ENCODE measurements around the gene FAM47E. TPM values are rescaled to one million over a fixed set of nuclear protein-coding genes. Genes with fewer than 3 reads are reported as not detected.
"Not testable (repeated sequence)": the region's sequence is repeated elsewhere in the genome, so short reads cannot be mapped to it uniquely, and the experiment has no call there.

FAM47E gene
- total RNA-seq, 2 donors from 2014 or later: not detected

DNA sequence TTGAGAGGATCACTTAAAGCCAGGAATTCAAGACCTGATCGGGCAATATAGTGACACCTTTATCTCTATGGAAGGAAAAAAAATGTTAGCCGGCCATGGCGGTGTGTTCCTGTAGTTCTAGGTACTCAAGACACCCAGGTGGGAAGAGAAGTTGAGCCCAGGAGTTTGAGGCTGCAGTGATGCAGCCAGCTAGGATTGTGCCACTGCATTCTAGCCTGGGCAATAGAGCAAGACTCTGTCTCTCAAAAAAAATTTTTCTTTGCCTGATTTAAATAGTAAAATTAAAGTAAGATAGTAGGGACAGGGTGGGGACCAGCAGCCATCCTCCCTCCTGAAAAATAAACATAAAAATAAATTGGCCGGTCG lies 16.9 kb upstream of the FAM47E start:
- no peaks in the 10 kb centered on the region for H3K4me1 Mint-ChIP-seq (ENCODE audit: low read depth)
- peaks cover 3 to 6% of the 10 kb centered on the region in 2 donors for H3K9me3 Mint-ChIP-seq
- ATAC-seq (replicated peaks in 1 of 2): no peak
- no peak for DNase-seq
- no peak overlapping the region for H3K4me3 Mint-ChIP-seq
- H3K27ac Mint-ChIP-seq: no peak overlapping the region
- H3K27me3 Mint-ChIP-seq (ENCODE audit: low read depth): no peaks in the 10 kb centered on the region
- peaks cover 0 to under 1% of the 10 kb centered on the region in 2 donors for H3K36me3 Mint-ChIP-seq (ENCODE audit: insufficient read depth in 2 of 2)

DNA sequence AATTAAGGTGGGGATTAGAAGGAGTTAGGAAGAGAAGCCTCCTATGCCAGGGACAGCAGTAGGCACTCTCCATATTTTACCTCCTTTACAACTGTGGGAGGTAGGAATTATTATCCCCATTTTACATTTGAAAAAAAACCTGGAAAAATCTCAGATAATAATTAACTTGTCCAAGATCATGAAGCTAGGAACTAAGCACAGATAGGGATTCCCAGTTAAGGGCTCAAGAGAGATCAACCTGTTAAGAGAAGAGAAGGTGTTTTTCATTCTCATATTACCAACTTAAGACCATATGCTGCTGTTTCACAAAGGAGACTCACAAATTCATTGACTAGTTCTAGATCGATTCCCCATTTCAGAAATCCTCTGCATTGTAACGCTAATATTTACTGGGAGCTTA lies 16.1 kb upstream of the FAM47E start:
- peaks cover 0 to 3% of the 10 kb centered on the region in 2 donors for H3K36me3 Mint-ChIP-seq (ENCODE audit: insufficient read depth in 2 of 2)
- no peak overlapping the region for H3K27ac Mint-ChIP-seq
- ATAC-seq (replicated peaks in 1 of 2) (no peak), DNase-seq (no peak)
- peaks cover 4% of the 10 kb centered on the region for H3K27me3 Mint-ChIP-seq (ENCODE audit: low read depth)
- H3K9me3 Mint-ChIP-seq: peaks cover 6 to 9% of the 10 kb centered on the region in 2 donors
- no peaks in the 10 kb centered on the region for H3K4me1 Mint-ChIP-seq (ENCODE audit: low read depth)
- no peak overlapping the region for H3K4me3 Mint-ChIP-seq

GRCh38 chr4:76235915-76236314 lies 15.6 kb upstream of the FAM47E start:
- Mint-ChIP-seq H3K4me3 (no peak overlapping the region), H3K4me1 (ENCODE audit: low read depth) (no peaks in the 10 kb centered on the region), H3K27me3 (ENCODE audit: low read depth) (peaks cover 5% of the 10 kb centered on the region), H3K9me3 (peaks cover 11 to 12% of the 10 kb centered on the region in 2 donors), H3K27ac (no peak overlapping the region), H3K36me3 (ENCODE audit: insufficient read depth in 2 of 2) (peaks cover 4 to 8% of the 10 kb centered on the region in 2 donors)
- DNase-seq: no peak
- ATAC-seq (replicated peaks in 1 of 2): no peak

- H3K36me3 Mint-ChIP-seq (ENCODE audit: insufficient read depth in 2 of 2): peaks cover 4 to 10% of the 10 kb centered on the region in 2 donors
- no peak overlapping the region for H3K4me3 Mint-ChIP-seq
- H3K4me1 Mint-ChIP-seq (ENCODE audit: low read depth): no peaks in the 10 kb centered on the region
- peaks cover 5% of the 10 kb centered on the region for H3K27me3 Mint-ChIP-seq (ENCODE audit: low read depth)
- no peak for DNase-seq
- no peak for ATAC-seq (replicated peaks in 1 of 2)
- no peak overlapping the region for H3K27ac Mint-ChIP-seq
- H3K9me3 Mint-ChIP-seq: peaks cover 13% of the 10 kb centered on the region in 2 donors
Observed at GRCh38 chr4:76238236-76238635, 13.3 kb upstream of the FAM47E start.

- ATAC-seq (replicated peaks in 1 of 2) (no peak), DNase-seq (no peak)
- H3K27me3 Mint-ChIP-seq (ENCODE audit: low read depth): peaks cover 10% of the 10 kb centered on the region
- H3K4me3 Mint-ChIP-seq: no peak overlapping the region
- peaks cover 13% of the 10 kb centered on the region in 2 donors for H3K9me3 Mint-ChIP-seq
- H3K4me1 Mint-ChIP-seq (ENCODE audit: low read depth): no peaks in the 10 kb centered on the region
- H3K36me3 Mint-ChIP-seq (ENCODE audit: insufficient read depth in 2 of 2): peaks cover 4 to 10% of the 10 kb centered on the region in 2 donors
- no peak overlapping the region for H3K27ac Mint-ChIP-seq
Observed at GRCh38 chr4:76238701-76239100, 12.8 kb upstream of the FAM47E start.

GRCh38 chr4:76240236-76240635 lies 11.3 kb upstream of the FAM47E start:
- DNase-seq (no peak), ATAC-seq (replicated peaks in 1 of 2) (no peak)
- H3K36me3 Mint-ChIP-seq (ENCODE audit: insufficient read depth in 2 of 2): peaks cover 4 to 10% of the 10 kb centered on the region in 2 donors
- H3K27ac Mint-ChIP-seq: no peak overlapping the region
- no peaks in the 10 kb centered on the region for H3K4me1 Mint-ChIP-seq (ENCODE audit: low read depth)
- no peak overlapping the region for H3K4me3 Mint-ChIP-seq
- peaks cover 20% of the 10 kb centered on the region for H3K27me3 Mint-ChIP-seq (ENCODE audit: low read depth)
- H3K9me3 Mint-ChIP-seq: peaks cover 13 to 15% of the 10 kb centered on the region in 2 donors

- not testable (repeated sequence) for DNase-seq; H3K4me3 Mint-ChIP-seq; H3K4me1 Mint-ChIP-seq (ENCODE audit: low read depth); H3K27ac Mint-ChIP-seq; ATAC-seq (replicated peaks in 1 of 2)
- Mint-ChIP-seq H3K27me3 (ENCODE audit: low read depth) (peaks cover 34% of the 10 kb centered on the region), H3K36me3 (ENCODE audit: insufficient read depth in 2 of 2) (peaks cover 4 to 10% of the 10 kb centered on the region in 2 donors), H3K9me3 (peaks cover 9 to 13% of the 10 kb centered on the region in 2 donors)
Observed at GRCh38 chr4:76243877-76244276, 7.6 kb upstream of the FAM47E start.

GRCh38 chr4:76246025-76246424 lies 5.5 kb upstream of the FAM47E start:
- ATAC-seq (replicated peaks in 1 of 2): no peak
- Mint-ChIP-seq H3K9me3 (peaks cover under 1 to 2% of the 10 kb centered on the region in 2 donors), H3K36me3 (ENCODE audit: insufficient read depth in 2 of 2) (peaks cover 0 to 1% of the 10 kb centered on the region in 2 donors), H3K4me3 (no peak overlapping the region), H3K27ac (no peak overlapping the region), H3K4me1 (ENCODE audit: low read depth) (peaks cover 3% of the 10 kb centered on the region), H3K27me3 (ENCODE audit: low read depth) (peaks cover 50% of the 10 kb centered on the region)
- no peak for DNase-seq

- Mint-ChIP-seq H3K36me3 (ENCODE audit: insufficient read depth in 2 of 2) (no peaks in the 10 kb centered on the region), H3K4me3 (no peak overlapping the region), H3K27me3 (ENCODE audit: low read depth) (peaks cover 56% of the 10 kb centered on the region), H3K9me3 (peaks cover 0 to 2% of the 10 kb centered on the region in 2 donors), H3K27ac (no peak overlapping the region), H3K4me1 (ENCODE audit: low read depth) (peaks cover 8% of the 10 kb centered on the region)
- DNase-seq: no peak
- no peak for ATAC-seq (replicated peaks in 1 of 2)
Observed at GRCh38 chr4:76246852-76247251, 4.7 kb upstream of the FAM47E start.

- no peak overlapping the region for H3K27ac Mint-ChIP-seq
- ATAC-seq (replicated peaks in 1 of 2): peak in 1 of 2 donors; percentile 59
- H3K27me3 Mint-ChIP-seq (ENCODE audit: low read depth): peaks cover 67% of the 10 kb centered on the region
- peaks cover 8% of the 10 kb centered on the region for H3K4me1 Mint-ChIP-seq (ENCODE audit: low read depth)
- H3K36me3 Mint-ChIP-seq (ENCODE audit: insufficient read depth in 2 of 2): no peaks in the 10 kb centered on the region
- no peaks in the 10 kb centered on the region for H3K9me3 Mint-ChIP-seq
- peak overlapping the region; percentile 83 to 95 for H3K4me3 Mint-ChIP-seq
- no peak for DNase-seq
Observed at GRCh38 chr4:76250962-76251361, 559 bp upstream of the FAM47E start.

GRCh38 chr4:76252271-76252653 lies 741 bp downstream of the FAM47E start:
- peaks cover 67% of the 10 kb centered on the region for H3K27me3 Mint-ChIP-seq (ENCODE audit: low read depth)
- no peaks in the 10 kb centered on the region for H3K36me3 Mint-ChIP-seq (ENCODE audit: insufficient read depth in 2 of 2)
- no peak for ATAC-seq (replicated peaks in 1 of 2)
- no peak for DNase-seq
- peaks cover 8% of the 10 kb centered on the region for H3K4me1 Mint-ChIP-seq (ENCODE audit: low read depth)
- H3K27ac Mint-ChIP-seq: no peak overlapping the region
- peak overlapping the region; percentile 42 to 66 for H3K4me3 Mint-ChIP-seq
- no peaks in the 10 kb centered on the region for H3K9me3 Mint-ChIP-seq

DNA sequence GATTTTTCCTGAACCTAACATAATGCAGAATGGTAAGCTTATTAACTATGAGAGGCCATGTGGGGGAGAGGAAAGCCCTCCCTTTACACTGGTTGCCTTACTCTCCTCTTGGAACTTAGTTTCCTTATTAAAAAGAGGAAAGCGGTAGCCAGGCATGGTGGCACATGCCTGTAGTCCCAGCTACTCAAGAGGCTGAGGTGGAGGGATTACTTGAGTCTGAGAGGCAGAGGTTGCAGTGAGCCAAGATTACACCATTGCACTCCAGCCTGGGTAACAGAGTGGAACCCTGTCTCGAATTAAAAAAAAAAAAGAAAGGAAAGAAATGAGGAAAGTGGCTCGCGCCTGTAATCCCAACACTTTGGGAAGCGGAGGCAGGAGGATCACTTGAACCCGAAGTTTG lies 2.0 kb downstream of the FAM47E start:
- peaks cover 63% of the 10 kb centered on the region for H3K27me3 Mint-ChIP-seq (ENCODE audit: low read depth)
- H3K27ac Mint-ChIP-seq: no peak overlapping the region
- ATAC-seq (replicated peaks in 1 of 2) (no peak), DNase-seq (no peak)
- no peak overlapping the region for H3K4me3 Mint-ChIP-seq
- H3K36me3 Mint-ChIP-seq (ENCODE audit: insufficient read depth in 2 of 2): no peaks in the 10 kb centered on the region
- H3K9me3 Mint-ChIP-seq: no peaks in the 10 kb centered on the region
- H3K4me1 Mint-ChIP-seq (ENCODE audit: low read depth): peaks cover 8% of the 10 kb centered on the region

- Mint-ChIP-seq H3K27me3 (ENCODE audit: low read depth) (peaks cover 44% of the 10 kb centered on the region), H3K4me1 (ENCODE audit: low read depth) (peaks cover 5% of the 10 kb centered on the region), H3K4me3 (no peak overlapping the region), H3K9me3 (no peaks in the 10 kb centered on the region), H3K36me3 (ENCODE audit: insufficient read depth in 2 of 2) (no peaks in the 10 kb centered on the region), H3K27ac (no peak overlapping the region)
- no peak for ATAC-seq (replicated peaks in 1 of 2)
- no peak for DNase-seq
Observed at GRCh38 chr4:76256032-76256431, 4.5 kb downstream of the FAM47E start.

- no peak overlapping the region for H3K4me3 Mint-ChIP-seq
- H3K36me3 Mint-ChIP-seq (ENCODE audit: insufficient read depth in 2 of 2): no peaks in the 10 kb centered on the region
- no peak for ATAC-seq (replicated peaks in 1 of 2)
- no peak for DNase-seq
- no peak overlapping the region for H3K27ac Mint-ChIP-seq
- H3K4me1 Mint-ChIP-seq (ENCODE audit: low read depth): no peaks in the 10 kb centered on the region
- peaks cover 42% of the 10 kb centered on the region for H3K27me3 Mint-ChIP-seq (ENCODE audit: low read depth)
- H3K9me3 Mint-ChIP-seq: no peaks in the 10 kb centered on the region
Observed at GRCh38 chr4:76256968-76257367, 5.4 kb downstream of the FAM47E start.
